ENCODE measurements around the gene AMMECR1.

Gene AMMECR1

GRCh38 chrX:110159235-110159634 is 158.7 kb downstream of the AMMECR1 start:
- Histone ChIP-seq H3K9ac (ENCODE audit: low read length) (no peak overlapping the region), H3K27me3 (ENCODE audit: insufficient read depth, low read length) (no peaks in the 10 kb centered on the region), H3K36me3 (ENCODE audit: insufficient read depth, low read length) (no peaks in the 10 kb centered on the region), H3K9me2 (ENCODE audit: low read depth, low read length) (no peaks in the 10 kb centered on the region), H4K20me1 (ENCODE audit: insufficient read depth, low read length) (no peaks in the 10 kb centered on the region), H3K9me3 (ENCODE audit: low read length) (no peaks in the 10 kb centered on the region), H3K4me3 (ENCODE audit: low read depth, low read length, poor library complexity, severe bottlenecking) (no peak overlapping the region), H3K4me1 (ENCODE audit: insufficient read depth, low read length, severe bottlenecking) (no peaks in the 10 kb centered on the region), H2AFZ (ENCODE audit: low read length) (no peak overlapping the region), H3K4me2 (ENCODE audit: low read length) (no peak overlapping the region), H3K27ac (ENCODE audit: low read depth, low read length, poor library complexity, severe bottlenecking) (no peak overlapping the region), H3K79me2 (ENCODE audit: insufficient read depth, low read length) (no peaks in the 10 kb centered on the region), H3F3A (ENCODE audit: insufficient read depth, low read length) (no peaks in the 10 kb centered on the region)
- TF ChIP-seq EZH2 (IDR thresholded peaks at IDR 0.05; ENCODE audit: borderline replicate concordance, low read length) (no peak), CTCF (IDR thresholded peaks at IDR 0.05; ENCODE audit: low read length) (no peak)

- Histone ChIP-seq H2AFZ (ENCODE audit: low read length) (no peak overlapping the region), H3K9ac (ENCODE audit: low read length) (no peak overlapping the region), H3F3A (ENCODE audit: insufficient read depth, low read length) (no peaks in the 10 kb centered on the region), H3K4me2 (ENCODE audit: low read length) (no peak overlapping the region), H3K79me2 (ENCODE audit: insufficient read depth, low read length) (no peaks in the 10 kb centered on the region), H3K9me2 (ENCODE audit: low read depth, low read length) (no peaks in the 10 kb centered on the region), H3K36me3 (ENCODE audit: insufficient read depth, low read length) (no peaks in the 10 kb centered on the region), H3K4me3 (ENCODE audit: low read depth, low read length, poor library complexity, severe bottlenecking) (no peak overlapping the region), H3K27me3 (ENCODE audit: insufficient read depth, low read length) (no peaks in the 10 kb centered on the region), H3K27ac (ENCODE audit: low read depth, low read length, poor library complexity, severe bottlenecking) (no peak overlapping the region), H4K20me1 (ENCODE audit: insufficient read depth, low read length) (no peaks in the 10 kb centered on the region), H3K9me3 (ENCODE audit: low read length) (no peaks in the 10 kb centered on the region), H3K4me1 (ENCODE audit: insufficient read depth, low read length, severe bottlenecking) (no peaks in the 10 kb centered on the region)
- TF ChIP-seq CTCF (IDR thresholded peaks at IDR 0.05; ENCODE audit: low read length) (no peak), EZH2 (IDR thresholded peaks at IDR 0.05; ENCODE audit: borderline replicate concordance, low read length) (no peak)
These were observed 160.4 kb downstream of the AMMECR1 start for GRCh38 chrX:110157444-110157843.

GRCh38 chrX:110156167-110156754 is 161.6 kb downstream of the AMMECR1 start:
- no peaks in the 10 kb centered on the region for H4K20me1 ChIP-seq (ENCODE audit: insufficient read depth, low read length)
- H2AFZ ChIP-seq (ENCODE audit: low read length), result no peak overlapping the region
- H3K79me2 ChIP-seq (ENCODE audit: insufficient read depth, low read length), result no peaks in the 10 kb centered on the region
- TF ChIP-seq CTCF (IDR thresholded peaks at IDR 0.05; ENCODE audit: low read length) (peak; percentile 14; the same call in 1 of the 2 replicates), EZH2 (IDR thresholded peaks at IDR 0.05; ENCODE audit: borderline replicate concordance, low read length) (no peak)
- H3K4me2 ChIP-seq (ENCODE audit: low read length), result no peak overlapping the region
- no peaks in the 10 kb centered on the region for H3K9me2 ChIP-seq (ENCODE audit: low read depth, low read length)
- no peak overlapping the region for H3K9ac ChIP-seq (ENCODE audit: low read length)
- no peaks in the 10 kb centered on the region for H3K27me3 ChIP-seq (ENCODE audit: insufficient read depth, low read length)
- H3F3A ChIP-seq (ENCODE audit: insufficient read depth, low read length), result no peaks in the 10 kb centered on the region
- H3K36me3 ChIP-seq (ENCODE audit: insufficient read depth, low read length), result no peaks in the 10 kb centered on the region
- no peaks in the 10 kb centered on the region for H3K4me1 ChIP-seq (ENCODE audit: insufficient read depth, low read length, severe bottlenecking)
- no peak overlapping the region for H3K4me3 ChIP-seq (ENCODE audit: low read depth, low read length, poor library complexity, severe bottlenecking)
- no peak overlapping the region for H3K27ac ChIP-seq (ENCODE audit: low read depth, low read length, poor library complexity, severe bottlenecking)
- no peaks in the 10 kb centered on the region for H3K9me3 ChIP-seq (ENCODE audit: low read length)
